Fibroblast of lung (primary cell): ENCODE results near the gene MB21D2. TPM values are rescaled to one million over a fixed set of nuclear protein-coding genes. Genes with fewer than 3 reads are reported as not detected.

Experiments used
- DNase-seq, 2 donors: peaks; one replicate each; pipeline versions ENCODE4 v3.0.0 to v3.0.0-alpha.2; 2010; ENCODE audit warnings: low read depth in 2 of 2
- H2AFZ ChIP-seq: 2 replicates; pipeline ENCODE4 v1.5.1; 2012; ENCODE audit warnings: low read length, control low read depth, inconsistent platforms
- H3K27ac ChIP-seq: 2 replicates; pipeline ENCODE4 v1.5.1; 2011; ENCODE audit warnings: low read length, control low read depth; ENCODE audit not compliant: insufficient read depth
- H3K27me3 ChIP-seq: 2 replicates; pipeline ENCODE4 v1.5.1; 2011; ENCODE audit warnings: mild to moderate bottlenecking, low read length; ENCODE audit not compliant: control insufficient read depth, insufficient read depth
- H3K36me3 ChIP-seq: 2 replicates; pipeline ENCODE4 v1.5.1; 2011; ENCODE audit warnings: low read length; ENCODE audit not compliant: control insufficient read depth, insufficient read depth
- H3K4me1 ChIP-seq: 2 replicates; pipeline ENCODE4 v1.5.1; 2011; ENCODE audit warnings: low read length; ENCODE audit not compliant: control insufficient read depth, insufficient read depth; ENCODE audit errors: extremely low read depth
- H3K4me2 ChIP-seq: 2 replicates; pipeline ENCODE4 v1.5.1; 2011; ENCODE audit warnings: low read length, control low read depth; ENCODE audit not compliant: insufficient read depth; ENCODE audit errors: extremely low read depth
- H3K4me3 ChIP-seq, 4 experiments: fragments of 200-600 bp in 1 of 4; sonication (generic) in 1 of 4; replicated peaks in 1 of 4; 2 replicates each; pipeline ENCODE4 v1.5.1; 2011 to 2016; ENCODE audit warnings: low read length in 4 of 4, low read depth in 3 of 4, mild to moderate bottlenecking in 3 of 4, control low read depth in 2 of 4, inconsistent platforms in 1 of 4, mixed read lengths in 1 of 4; ENCODE audit not compliant: insufficient read depth in 1 of 4; ENCODE audit errors: control extremely low read depth in 1 of 4
- H3K79me2 ChIP-seq: 2 replicates; pipeline ENCODE4 v1.5.1; 2012; ENCODE audit warnings: mild to moderate bottlenecking, low read length, inconsistent platforms; ENCODE audit not compliant: control insufficient read depth, insufficient read depth
- H3K9ac ChIP-seq: 2 replicates; pipeline ENCODE4 v1.5.1; 2011; ENCODE audit warnings: mild to moderate bottlenecking, low read length, control low read depth; ENCODE audit not compliant: insufficient read depth
- H3K9me3 ChIP-seq: 2 replicates; pipeline ENCODE4 v1.5.1; 2012; ENCODE audit warnings: low read depth, low read length; ENCODE audit not compliant: control insufficient read depth, insufficient read depth
- H4K20me1 ChIP-seq: 2 replicates; pipeline ENCODE4 v1.5.1; 2011; ENCODE audit warnings: low read length; ENCODE audit not compliant: control insufficient read depth, insufficient read depth; ENCODE audit errors: extremely low read depth
- EZH2 ChIP-seq: IDR thresholded peaks from 2 replicates; pipeline ENCODE4 v1.5.1; 2012; ENCODE audit warnings: low read length, control low read depth, mild to moderate bottlenecking; ENCODE audit errors: missing control alignments
- polyA plus RNA-seq, 2 donors: library from polyadenylated mRNA; depleted of rRNA in 1 of 2; stranded (reverse) in 1 of 2; unstranded in 1 of 2; fragments of >200 nt; gene quantifications; 2 replicates each; pipeline ENCODE4 v1.2.1, GENCODE V29; 2011 to 2012; ENCODE audit warnings: missing spikeins in 1 of 2
- total RNA-seq: library from RNA; depleted of rRNA; stranded (reverse); fragments of >200 nt; gene quantifications from 2 replicates; pipeline ENCODE4 v1.2.1, GENCODE V29; 2014
- TF ChIP-seq, protein P1 (sequence below), 2 donors: IDR thresholded peaks in 1 of 2; conservative IDR thresholded peaks in 1 of 2; 1 replicate in 1 of 2; 2 replicates in 1 of 2; pipeline ENCODE4 v1.5.1; 2011 to 2012; ENCODE audit warnings: low read length in 2 of 2, control low read depth in 1 of 2, inconsistent platforms in 1 of 2, low read depth in 1 of 2, mild to moderate bottlenecking in 1 of 2

MB21D2 gene
- total and polyA plus RNA-seq, 2 donors (not counting 1 experiment from before 2014, with no cell fraction given): 3.5 to 11.4 TPM

DNA sequence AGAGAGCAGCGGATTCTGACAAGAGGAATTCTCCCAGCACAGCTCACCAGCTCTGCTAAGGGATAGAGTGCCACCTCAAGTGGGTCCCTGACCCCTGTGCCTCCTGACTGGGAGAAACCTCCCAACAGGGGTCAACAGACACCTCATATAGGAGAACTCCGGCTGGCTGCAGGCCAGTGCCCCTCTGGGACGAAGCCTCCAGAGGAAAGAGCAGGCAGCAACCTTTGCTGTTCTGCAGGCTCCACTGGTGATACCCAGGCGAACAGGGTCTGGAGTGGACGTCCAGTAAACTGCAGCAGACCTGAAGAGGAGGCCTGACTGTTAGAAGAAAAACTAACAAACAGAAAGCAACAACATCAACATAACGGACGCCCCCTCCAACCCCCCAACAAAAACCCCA, 159.0 kb downstream of the MB21D2 start:
- Histone ChIP-seq H3K27ac (no peak overlapping the region), H3K9ac (no peak overlapping the region), H3K9me3 (no peaks in the 10 kb centered on the region), H3K36me3 (no peaks in the 10 kb centered on the region), H4K20me1 (no peaks in the 10 kb centered on the region), H3K4me1 (no peaks in the 10 kb centered on the region), H3K27me3 (no peaks in the 10 kb centered on the region), H3K4me3 (no peak overlapping the region), H3K79me2 (no peaks in the 10 kb centered on the region), H2AFZ (no peak overlapping the region), H3K4me2 (no peak overlapping the region)
- DNase-seq: no peak
- TF ChIP-seq, protein P1, sequence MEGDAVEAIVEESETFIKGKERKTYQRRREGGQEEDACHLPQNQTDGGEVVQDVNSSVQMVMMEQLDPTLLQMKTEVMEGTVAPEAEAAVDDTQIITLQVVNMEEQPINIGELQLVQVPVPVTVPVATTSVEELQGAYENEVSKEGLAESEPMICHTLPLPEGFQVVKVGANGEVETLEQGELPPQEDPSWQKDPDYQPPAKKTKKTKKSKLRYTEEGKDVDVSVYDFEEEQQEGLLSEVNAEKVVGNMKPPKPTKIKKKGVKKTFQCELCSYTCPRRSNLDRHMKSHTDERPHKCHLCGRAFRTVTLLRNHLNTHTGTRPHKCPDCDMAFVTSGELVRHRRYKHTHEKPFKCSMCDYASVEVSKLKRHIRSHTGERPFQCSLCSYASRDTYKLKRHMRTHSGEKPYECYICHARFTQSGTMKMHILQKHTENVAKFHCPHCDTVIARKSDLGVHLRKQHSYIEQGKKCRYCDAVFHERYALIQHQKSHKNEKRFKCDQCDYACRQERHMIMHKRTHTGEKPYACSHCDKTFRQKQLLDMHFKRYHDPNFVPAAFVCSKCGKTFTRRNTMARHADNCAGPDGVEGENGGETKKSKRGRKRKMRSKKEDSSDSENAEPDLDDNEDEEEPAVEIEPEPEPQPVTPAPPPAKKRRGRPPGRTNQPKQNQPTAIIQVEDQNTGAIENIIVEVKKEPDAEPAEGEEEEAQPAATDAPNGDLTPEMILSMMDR (conservative IDR thresholded peaks at IDR 0.05 in 1 of 2, IDR thresholded peaks at IDR 0.05 in 1 of 2; ENCODE audit: low read depth in 1 of 2, low read length in 2 of 2): no peak
- TF ChIP-seq EZH2: no peak

DNA sequence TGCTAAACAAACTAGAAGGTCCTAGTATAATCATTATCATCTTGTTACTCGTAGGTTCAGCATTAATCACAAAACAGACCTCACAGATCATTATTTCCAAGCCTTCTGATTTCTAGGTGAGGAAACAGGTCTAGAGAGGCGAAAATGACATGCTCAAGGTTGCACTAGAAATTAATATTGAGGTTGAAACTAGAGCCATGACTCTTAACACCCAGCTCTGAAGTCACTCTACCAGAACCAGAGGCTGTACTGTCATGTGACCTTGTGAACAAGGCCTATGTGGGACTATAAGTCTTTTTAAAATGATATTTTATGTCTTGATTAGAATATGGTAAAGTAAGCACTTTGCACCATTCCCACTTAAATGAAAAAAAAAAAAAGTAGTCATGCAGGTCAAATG, 166.5 kb downstream of the MB21D2 start:
- TF ChIP-seq EZH2: no peak
- no peaks in the 10 kb centered on the region for H3K4me1 ChIP-seq
- no peaks in the 10 kb centered on the region for H4K20me1 ChIP-seq
- H3K27me3 ChIP-seq: no peaks in the 10 kb centered on the region
- no peaks in the 10 kb centered on the region for H3K79me2 ChIP-seq
- H2AFZ ChIP-seq: no peak overlapping the region
- no peaks in the 10 kb centered on the region for H3K9me3 ChIP-seq
- DNase-seq: no peak
- H3K36me3 ChIP-seq: no peaks in the 10 kb centered on the region
- no peak overlapping the region for H3K4me2 ChIP-seq
- H3K27ac ChIP-seq: no peak overlapping the region
- H3K9ac ChIP-seq: no peak overlapping the region
- no peak overlapping the region for H3K4me3 ChIP-seq

DNA sequence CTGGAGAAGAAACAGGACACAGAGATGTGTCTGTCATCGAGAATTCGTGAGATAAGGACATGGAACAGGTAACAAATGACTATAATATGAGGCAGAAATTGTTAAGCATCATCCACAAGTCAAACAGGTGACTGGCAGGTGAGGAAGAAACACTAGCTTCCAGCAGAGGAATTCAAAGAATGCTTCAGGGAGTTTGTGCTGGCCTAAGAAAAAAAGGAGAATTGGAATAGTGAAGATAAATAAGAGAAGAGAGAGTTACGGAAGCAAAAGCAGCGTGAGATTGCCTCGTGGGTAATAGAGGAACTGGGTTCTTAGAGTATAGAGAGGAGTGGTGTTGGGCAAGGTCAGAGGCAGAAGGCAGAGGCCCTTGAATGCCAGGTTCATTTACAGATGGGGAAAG, 167.5 kb downstream of the MB21D2 start:
- TF ChIP-seq, protein P1 (conservative IDR thresholded peaks at IDR 0.05 in 1 of 2, IDR thresholded peaks at IDR 0.05 in 1 of 2; ENCODE audit: low read depth in 1 of 2, low read length in 2 of 2): no peak
- TF ChIP-seq EZH2: no peak
- no peak overlapping the region for H3K27ac ChIP-seq
- H4K20me1 ChIP-seq: no peaks in the 10 kb centered on the region
- H3K4me3 ChIP-seq: no peak overlapping the region
- DNase-seq: no peak
- no peaks in the 10 kb centered on the region for H3K4me1 ChIP-seq
- H3K36me3 ChIP-seq: no peaks in the 10 kb centered on the region
- H3K4me2 ChIP-seq: no peak overlapping the region
- H3K27me3 ChIP-seq: no peaks in the 10 kb centered on the region
- no peak overlapping the region for H3K9ac ChIP-seq
- H3K9me3 ChIP-seq: no peaks in the 10 kb centered on the region
- no peak overlapping the region for H2AFZ ChIP-seq
- no peaks in the 10 kb centered on the region for H3K79me2 ChIP-seq
